Neural cell (in vitro differentiated cells): ENCODE results near the gene CACNA2D2. TPM values are rescaled to one million over a fixed set of nuclear protein-coding genes. Genes with fewer than 3 reads are reported as not detected.

Experiments
- H2AFZ ChIP-seq: fragments of 200-600, 300-800 bp; sonication (generic), shearing (Covaris generic); 2 replicates; pipeline ENCODE4 v1.6.0; 2014; ENCODE audit warnings: low read depth, mild to moderate bottlenecking, antibody characterized with exemption, low read length, moderate library complexity
- H3F3A ChIP-seq: fragments of 200-600 bp; shearing (Covaris generic); 2 replicates; pipeline ENCODE4 v1.6.1; 2016; ENCODE audit warnings: mild to moderate bottlenecking, moderate library complexity, mixed read lengths, antibody characterized with exemption, low read length; ENCODE audit not compliant: insufficient read depth, poor library complexity, severe bottlenecking
- H3K27ac ChIP-seq: fragments of 200-600, 300-800 bp; sonication (generic), shearing (Covaris generic); 2 replicates; pipeline ENCODE4 v1.5.1; 2014; ENCODE audit warnings: mild to moderate bottlenecking, low read length, moderate library complexity
- H3K27me3 ChIP-seq: fragments of 300-800, 200-600 bp; sonication (generic), shearing (Covaris generic); 2 replicates; pipeline ENCODE4 v1.6.0; 2014; ENCODE audit warnings: mild to moderate bottlenecking, low read depth, low read length, moderate library complexity; ENCODE audit not compliant: insufficient read depth
- H3K36me3 ChIP-seq: fragments of 300-800, 200-600 bp; sonication (generic), shearing (Covaris generic); 2 replicates; pipeline ENCODE4 v1.5.1; 2014; ENCODE audit warnings: mild to moderate bottlenecking, antibody characterized with exemption, low read length, moderate library complexity; ENCODE audit not compliant: insufficient read depth
- H3K4me2 ChIP-seq: fragments of 300-800, 200-600 bp; sonication (generic), shearing (Covaris generic); 2 replicates; pipeline ENCODE4 v1.6.0; 2014; ENCODE audit warnings: mild to moderate bottlenecking, low read length
- H3K4me3 ChIP-seq: fragments of 300-800, 200-600 bp; sonication (generic), shearing (Covaris generic); 2 replicates; pipeline ENCODE4 v1.5.1; 2014; ENCODE audit warnings: mild to moderate bottlenecking, low read length, moderate library complexity
- H3K79me2 ChIP-seq: fragments of 200-600 bp; shearing (Covaris generic); replicated peaks from 2 replicates; pipeline ENCODE4 v1.6.0; 2014; ENCODE audit warnings: mild to moderate bottlenecking, low read length, moderate library complexity; ENCODE audit not compliant: insufficient read depth
- H3K9ac ChIP-seq: fragments of 300-800, 200-600 bp; sonication (generic), shearing (Covaris generic); 2 replicates; pipeline ENCODE4 v1.6.1; 2016; ENCODE audit warnings: mild to moderate bottlenecking, low read length, mixed read lengths
- H3K9me2 ChIP-seq: fragments of 200-600 bp; shearing (Covaris generic); 2 replicates; pipeline ENCODE4 v1.6.1; 2016; ENCODE audit warnings: mild to moderate bottlenecking, low read length, mixed read lengths; ENCODE audit not compliant: insufficient read depth
- H3K9me3 ChIP-seq: fragments of 200-600, 300-800 bp; sonication (generic), shearing (Covaris generic); 2 replicates; pipeline ENCODE4 v1.6.1; 2016; ENCODE audit warnings: mild to moderate bottlenecking, mixed run types, low read length, moderate library complexity, mixed read lengths
- H4K20me1 ChIP-seq: fragments of 200-600 bp; shearing (Covaris generic); 2 replicates; pipeline ENCODE4 v1.6.1; 2016; ENCODE audit warnings: mild to moderate bottlenecking, mixed run types; ENCODE audit not compliant: insufficient read depth
- CTCF ChIP-seq: fragments of 450-650 bp; IDR thresholded peaks from 2 replicates; pipeline ENCODE4 v1.5.1; 2014; ENCODE audit warnings: antibody characterized with exemption, mild to moderate bottlenecking, moderate library complexity; ENCODE audit not compliant: poor library complexity, severe bottlenecking
- EP300 ChIP-seq: fragments of 450-650 bp; conservative IDR thresholded peaks from 2 replicates; pipeline ENCODE4 v1.6.1; 2014; ENCODE audit warnings: antibody characterized with exemption, mild to moderate bottlenecking, moderate library complexity; ENCODE audit not compliant: poor library complexity, severe bottlenecking
- EZH2 ChIP-seq: fragments of 200-600, 300-800 bp; shearing (Covaris generic), sonication (generic); IDR thresholded peaks from 2 replicates; pipeline ENCODE4 v1.6.1; 2014; ENCODE audit warnings: antibody characterized with exemption, low read length, borderline replicate concordance, mild to moderate bottlenecking; ENCODE audit not compliant: insufficient read depth, poor library complexity, severe bottlenecking
- MXI1 ChIP-seq: fragments of 450-650 bp; conservative IDR thresholded peaks from 2 replicates; pipeline ENCODE4 v1.6.1; 2014; ENCODE audit warnings: antibody characterized with exemption, mild to moderate bottlenecking; ENCODE audit not compliant: poor library complexity, severe bottlenecking
- POLR2AphosphoS5 ChIP-seq: IDR thresholded peaks from 2 replicates; pipeline ENCODE4 v1.6.1; 2012
- RAD21 ChIP-seq: fragments of 450-650 bp; conservative IDR thresholded peaks from 2 replicates; pipeline ENCODE4 v1.6.1; 2014; ENCODE audit warnings: antibody characterized with exemption, mild to moderate bottlenecking, moderate library complexity
- REST ChIP-seq: IDR thresholded peaks from 2 replicates; pipeline ENCODE4 v1.6.1; 2012; ENCODE audit warnings: borderline replicate concordance
- SMC3 ChIP-seq: fragments of 450-650 bp; conservative IDR thresholded peaks from 2 replicates; pipeline ENCODE4 v1.6.1; 2014; ENCODE audit warnings: antibody characterized with exemption, mild to moderate bottlenecking, moderate library complexity; ENCODE audit not compliant: poor library complexity
- TAF1 ChIP-seq: IDR thresholded peaks from 2 replicates; pipeline ENCODE4 v1.6.1; 2012; ENCODE audit warnings: low read depth
- polyA plus RNA-seq: library from polyadenylated mRNA; depleted of rRNA; stranded (reverse); fragments of >200 nt; gene quantifications from 2 replicates; pipeline ENCODE4 v1.2.3, GENCODE V29; 2014

The CACNA2D2 gene
- polyA plus RNA-seq, 1 donor from 2014 or later: 7.8 TPM

GRCh38 chr3:50475348-50475747 is 28.1 kb downstream of the CACNA2D2 start:
- Histone ChIP-seq H3K27me3 (no peaks in the 10 kb centered on the region), H3F3A (no peaks in the 10 kb centered on the region), H2AFZ (no peak overlapping the region), H3K9ac (no peak overlapping the region), H4K20me1 (no peaks in the 10 kb centered on the region), H3K27ac (no peak overlapping the region), H3K9me3 (no peaks in the 10 kb centered on the region), H3K4me3 (no peak overlapping the region), H3K9me2 (no peaks in the 10 kb centered on the region), H3K4me2 (no peak overlapping the region), H3K79me2 (no peaks in the 10 kb centered on the region), H3K36me3 (no peaks in the 10 kb centered on the region)
- TF ChIP-seq MXI1 (no peak), POLR2AphosphoS5 (no peak), RAD21 (no peak), CTCF (no peak), EZH2 (no peak), EP300 (no peak), TAF1 (no peak), REST (no peak), SMC3 (no peak)

- Histone ChIP-seq H3K4me3 (no peak overlapping the region), H3F3A (no peaks in the 10 kb centered on the region), H3K4me2 (no peak overlapping the region), H3K79me2 (no peaks in the 10 kb centered on the region), H3K9me2 (no peaks in the 10 kb centered on the region), H3K27me3 (no peaks in the 10 kb centered on the region), H3K36me3 (no peaks in the 10 kb centered on the region), H2AFZ (no peak overlapping the region), H4K20me1 (no peaks in the 10 kb centered on the region), H3K9ac (no peak overlapping the region), H3K27ac (no peak overlapping the region), H3K9me3 (no peaks in the 10 kb centered on the region)
- TF ChIP-seq REST: no peak
- no peak for TF ChIP-seq EZH2
- TF ChIP-seq MXI1: no peak
- TF ChIP-seq CTCF: no peak
- no peak for TF ChIP-seq SMC3
- no peak for TF ChIP-seq TAF1
- no peak for TF ChIP-seq RAD21
- TF ChIP-seq EP300: no peak
- TF ChIP-seq POLR2AphosphoS5: no peak
Measured at GRCh38 chr3:50474717-50475116, 28.7 kb downstream of the CACNA2D2 start.
